SKM-1 treated with dmso at 0.1 percent for 144 hours (cell line): ENCODE measurements around the gene KCND2.

Experiments used
- DNase-seq: peaks from one replicate; lab custom pipeline; 2025; ENCODE audit not compliant: unreplicated experiment; lab: John Stamatoyannopoulos, UW

The KCND2 gene

GRCh38 chr7:120797026-120797645 lies 524.2 kb downstream of the KCND2 start:
- DNase-seq = no peak

- DNase-seq = no peak
These were observed 526.2 kb downstream of the KCND2 start for GRCh38 chr7:120799147-120799546.
